CD14-positive monocyte (primary cell): Measurements from ENCODE around the gene PAQR9. TPM values are rescaled to one million over a fixed set of nuclear protein-coding genes. Genes with fewer than 3 reads are reported as not detected.

ENCODE experiments used
- DNase-seq, 3 donors: peaks; one replicate each; pipeline ENCODE4 v3.0.0-alpha.2; 2011 to 2022
- H2AFZ ChIP-seq: 2 replicates; pipeline ENCODE4 v1.6.0; 2012; ENCODE audit warnings: mild to moderate bottlenecking, low read depth, low read length, inconsistent platforms; ENCODE audit not compliant: insufficient read depth, poor library complexity, severe bottlenecking
- H3K27ac ChIP-seq, 2 donors: 1 replicate in 1 of 2; 2 replicates in 1 of 2; pipeline ENCODE4 v1.5.1; 2012 to 2013; ENCODE audit warnings: low read length in 2 of 2, control low read depth in 1 of 2, inconsistent platforms in 1 of 2, low read depth in 1 of 2, mild to moderate bottlenecking in 1 of 2
- H3K27me3 ChIP-seq, 2 donors: one replicate each; pipeline versions ENCODE4 v1.6.0 to v1.6.1; 2011 to 2013; ENCODE audit warnings: low read length in 2 of 2; ENCODE audit not compliant: control insufficient read depth in 2 of 2, insufficient read depth in 2 of 2
- H3K36me3 ChIP-seq, 2 donors: replicated peaks in 1 of 2; 1 replicate in 1 of 2; 2 replicates in 1 of 2; pipeline versions ENCODE4 v1.5.1 to v1.6.1; 2012 to 2013; ENCODE audit warnings: low read length in 2 of 2, control low read depth in 1 of 2, inconsistent platforms in 1 of 2, mild to moderate bottlenecking in 1 of 2; ENCODE audit not compliant: insufficient read depth in 2 of 2, control insufficient read depth in 1 of 2
- H3K4me1 ChIP-seq, 2 donors: 1 replicate in 1 of 2; 2 replicates in 1 of 2; pipeline versions ENCODE4 v1.5.1 to v1.6.1; 2012 to 2013; ENCODE audit warnings: low read length in 2 of 2, control low read depth in 1 of 2, inconsistent platforms in 1 of 2, mild to moderate bottlenecking in 1 of 2, moderate library complexity in 1 of 2; ENCODE audit not compliant: insufficient read depth in 2 of 2, control insufficient read depth in 1 of 2
- H3K4me2 ChIP-seq: replicated peaks from 2 replicates; pipeline ENCODE3; 2012; ENCODE audit warnings: low read length, moderate library complexity, mild to moderate bottlenecking; ENCODE audit not compliant: poor library complexity, severe bottlenecking; ENCODE audit errors: extremely low read depth
- H3K4me3 ChIP-seq, 3 experiments: fragments of 200-600 bp in 1 of 3; sonication (generic) in 1 of 3; replicated peaks in 1 of 3; 1 replicate in 2 of 3; 2 replicates in 1 of 3; pipeline ENCODE4 v1.5.1; 2011 to 2013; ENCODE audit warnings: low read length in 3 of 3, mild to moderate bottlenecking in 3 of 3, control low read depth in 2 of 3, low read depth in 2 of 3, inconsistent platforms in 1 of 3, moderate library complexity in 1 of 3
- H3K79me2 ChIP-seq: 2 replicates; pipeline ENCODE4 v1.6.0; 2012; ENCODE audit warnings: mild to moderate bottlenecking, control low read depth, inconsistent platforms, low read length, moderate library complexity; ENCODE audit not compliant: insufficient read depth
- H3K9ac ChIP-seq: 2 replicates; pipeline ENCODE4 v1.6.0; 2017; ENCODE audit warnings: low read length, mild to moderate bottlenecking; ENCODE audit not compliant: insufficient read depth, poor library complexity, severe bottlenecking
- H3K9me3 ChIP-seq, 2 donors: replicated peaks in 1 of 2; 1 replicate in 1 of 2; 2 replicates in 1 of 2; pipeline versions ENCODE4 v1.5.1 to v1.6.1; 2012 to 2013; ENCODE audit warnings: low read length in 2 of 2, control low read depth in 1 of 2; ENCODE audit not compliant: control insufficient read depth in 1 of 2, insufficient read depth in 1 of 2
- H4K20me1 ChIP-seq: 2 replicates; pipeline ENCODE4 v1.6.0; 2012; ENCODE audit warnings: mild to moderate bottlenecking, low read length, control low read depth, moderate library complexity; ENCODE audit not compliant: insufficient read depth
- H3K27ac Mint-ChIP-seq, 7 donors: one replicate each; pipeline ENCODE4 v1.8.0; 2020; ENCODE audit warnings: mild to moderate bottlenecking in 7 of 7, mixed read lengths in 7 of 7, moderate library complexity in 6 of 7, inconsistent platforms in 2 of 7
- H3K27me3 Mint-ChIP-seq, 3 donors: one replicate each; pipeline ENCODE4 v1.8.0; 2021 to 2022; ENCODE audit warnings: low read depth in 3 of 3, mild to moderate bottlenecking in 3 of 3, mixed read lengths in 3 of 3, moderate library complexity in 3 of 3, inconsistent platforms in 1 of 3
- H3K36me3 Mint-ChIP-seq, 2 donors: one replicate each; pipeline ENCODE4 v1.8.0; 2020; ENCODE audit warnings: mixed read lengths in 2 of 2, inconsistent platforms in 1 of 2, mild to moderate bottlenecking in 1 of 2
- H3K4me1 Mint-ChIP-seq: one replicate; pipeline ENCODE4 v1.8.0; 2020; ENCODE audit warnings: mild to moderate bottlenecking, mixed read lengths
- H3K4me3 Mint-ChIP-seq, 2 donors: one replicate each; pipeline ENCODE4 v1.8.0; 2020; ENCODE audit warnings: mild to moderate bottlenecking in 2 of 2, mixed read lengths in 2 of 2, moderate library complexity in 1 of 2
- H3K9me3 Mint-ChIP-seq, 7 donors: one replicate each; pipeline ENCODE4 v1.8.0; 2020 to 2022; ENCODE audit warnings: mixed read lengths in 7 of 7, mild to moderate bottlenecking in 6 of 7, moderate library complexity in 6 of 7, inconsistent platforms in 2 of 7
- WGBS: methylation state at CpG from one replicate; pipeline ENCODE4 v1.1.5; 2013; ENCODE audit warnings: missing lambda C conversion rate; ENCODE audit not compliant: insufficient coverage; 5-methylcytosine and 5-hydroxymethylcytosine counted together
- intact Hi-C, 2 donors: fragments of 100-400 bp; cut with micrococcal nuclease; formaldehyde crosslinking; loops; one replicate each; pipeline versions ENCODE4 v1.15.0 to v1.15.1; 2023
- polyA plus RNA-seq, 3 donors: library from polyadenylated mRNA; depleted of rRNA in 1 of 3; unstranded in 2 of 3; stranded (reverse) in 1 of 3; fragments of 300-500 nt in 2 of 3; fragments of >200 nt in 1 of 3; fragmentation: Illumina TruSeq in 2 of 3; gene quantifications; 1 replicate in 2 of 3; 2 replicates in 1 of 3; pipeline ENCODE4 v1.2.3, GENCODE V29; 2012 to 2021
- TF ChIP-seq, protein P1 (sequence below): fragments of 200-600 bp; IDR thresholded peaks from one replicate; pipeline ENCODE4 v1.8.0; 2022; ENCODE audit warnings: antibody characterized with exemption, mild to moderate bottlenecking

The PAQR9 gene
- polyA plus RNA-seq, 3 donors: not detected

DNA sequence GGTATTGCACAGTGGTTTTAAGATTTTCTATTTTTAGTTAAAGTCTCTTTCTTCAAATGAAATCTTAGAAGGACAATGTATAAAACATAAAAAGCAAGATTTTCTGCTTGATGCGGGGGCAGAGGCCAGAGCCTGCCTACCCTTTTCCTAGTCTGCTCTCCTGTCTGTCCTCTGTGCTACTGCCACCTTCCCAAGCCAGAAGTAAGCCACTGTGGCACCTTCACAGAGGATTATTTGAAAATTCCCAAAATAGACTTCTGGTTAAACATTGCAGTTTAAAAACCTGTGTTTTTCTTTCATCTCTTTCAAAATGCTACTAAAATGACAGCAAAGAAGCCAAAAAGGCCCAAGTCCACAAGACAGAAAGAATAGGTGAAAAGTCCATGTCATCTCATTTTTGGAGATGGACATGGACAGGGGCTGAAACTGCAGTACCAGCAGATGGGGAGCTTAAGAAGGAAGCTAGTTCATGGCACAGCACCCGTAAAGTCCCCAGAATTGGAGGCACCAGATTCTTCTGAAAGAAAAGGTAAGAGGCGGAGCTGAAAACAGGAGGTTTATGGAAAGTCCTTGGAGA is 37.0 kb downstream of the PAQR9 start:
- H3K27ac ChIP-seq: no peak overlapping the region
- H3K4me1 ChIP-seq: no peaks in the 10 kb centered on the region
- peaks cover 0 to 4% of the 10 kb centered on the region in 2 donors for H3K9me3 ChIP-seq
- Mint-ChIP-seq H3K27me3 (peaks cover 0 to 6% (median 2%) of the 10 kb centered on the region in 3 donors), H3K4me3 (no peak overlapping the region), H3K4me1 (peaks cover 2% of the 10 kb centered on the region), H3K9me3 (peaks cover 3 to 14% (median 11%) of the 10 kb centered on the region in 7 donors), H3K36me3 (no peaks in the 10 kb centered on the region), H3K27ac (no peak overlapping the region)
- 94% methylated on average over 2 of the region's 3 CpGs for WGBS
- H3K4me2 ChIP-seq: no peak overlapping the region
- no peak overlapping the region for H3K4me3 ChIP-seq
- H3K36me3 ChIP-seq: no peaks in the 10 kb centered on the region
- H4K20me1 ChIP-seq: no peaks in the 10 kb centered on the region
- no peak for DNase-seq
- no peaks in the 10 kb centered on the region for H3K27me3 ChIP-seq
- no peaks in the 10 kb centered on the region for H3K79me2 ChIP-seq
- TF ChIP-seq, protein P1, sequence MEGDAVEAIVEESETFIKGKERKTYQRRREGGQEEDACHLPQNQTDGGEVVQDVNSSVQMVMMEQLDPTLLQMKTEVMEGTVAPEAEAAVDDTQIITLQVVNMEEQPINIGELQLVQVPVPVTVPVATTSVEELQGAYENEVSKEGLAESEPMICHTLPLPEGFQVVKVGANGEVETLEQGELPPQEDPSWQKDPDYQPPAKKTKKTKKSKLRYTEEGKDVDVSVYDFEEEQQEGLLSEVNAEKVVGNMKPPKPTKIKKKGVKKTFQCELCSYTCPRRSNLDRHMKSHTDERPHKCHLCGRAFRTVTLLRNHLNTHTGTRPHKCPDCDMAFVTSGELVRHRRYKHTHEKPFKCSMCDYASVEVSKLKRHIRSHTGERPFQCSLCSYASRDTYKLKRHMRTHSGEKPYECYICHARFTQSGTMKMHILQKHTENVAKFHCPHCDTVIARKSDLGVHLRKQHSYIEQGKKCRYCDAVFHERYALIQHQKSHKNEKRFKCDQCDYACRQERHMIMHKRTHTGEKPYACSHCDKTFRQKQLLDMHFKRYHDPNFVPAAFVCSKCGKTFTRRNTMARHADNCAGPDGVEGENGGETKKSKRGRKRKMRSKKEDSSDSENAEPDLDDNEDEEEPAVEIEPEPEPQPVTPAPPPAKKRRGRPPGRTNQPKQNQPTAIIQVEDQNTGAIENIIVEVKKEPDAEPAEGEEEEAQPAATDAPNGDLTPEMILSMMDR: no peak
- H2AFZ ChIP-seq: no peak overlapping the region
- intact Hi-C loops: no loop called here
- no peak overlapping the region for H3K9ac ChIP-seq

DNA sequence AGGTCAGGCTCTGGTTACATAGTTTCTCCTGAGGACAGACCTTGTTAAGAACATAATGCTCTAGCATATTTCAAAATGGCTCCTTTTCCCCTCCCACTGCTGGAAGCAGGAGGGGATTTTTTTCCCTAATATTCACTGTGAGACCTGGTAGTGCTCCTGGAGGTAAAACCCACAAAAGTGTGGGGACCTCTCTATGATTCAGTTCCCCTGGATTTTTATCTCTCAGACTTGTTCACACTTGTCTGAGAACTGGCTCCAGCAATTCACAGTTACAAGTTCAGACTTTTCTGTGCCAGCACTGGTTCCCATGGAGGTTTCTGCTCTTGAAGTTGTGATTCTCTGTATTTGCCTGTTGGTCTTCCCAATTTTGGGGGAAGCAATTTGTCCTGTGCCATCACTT is 38.3 kb downstream of the PAQR9 start:
- intact Hi-C loops: no loop called here
- H3K27me3 Mint-ChIP-seq: peaks cover 0 to 6% (median 2%) of the 10 kb centered on the region in 3 donors

More for the DNA sequence above, 38.3 kb downstream of the PAQR9 start:
- no peak overlapping the region for H2AFZ ChIP-seq
- H3K36me3 ChIP-seq: no peaks in the 10 kb centered on the region
- H4K20me1 ChIP-seq: no peaks in the 10 kb centered on the region
- H3K4me2 ChIP-seq: no peak overlapping the region
- H3K4me3 ChIP-seq: no peak overlapping the region
- no peaks in the 10 kb centered on the region for H3K36me3 Mint-ChIP-seq
- peaks cover 3 to 14% (median 11%) of the 10 kb centered on the region in 7 donors for H3K9me3 Mint-ChIP-seq
- peaks cover 0 to 4% of the 10 kb centered on the region in 2 donors for H3K9me3 ChIP-seq
- no peaks in the 10 kb centered on the region for H3K27me3 ChIP-seq
- H3K79me2 ChIP-seq: no peaks in the 10 kb centered on the region
- H3K4me3 Mint-ChIP-seq: no peak overlapping the region
- H3K27ac Mint-ChIP-seq: no peak overlapping the region
- no peak for DNase-seq
- peaks cover 2% of the 10 kb centered on the region for H3K4me1 Mint-ChIP-seq
- TF ChIP-seq, protein P1: no peak
- H3K4me1 ChIP-seq: no peaks in the 10 kb centered on the region
- H3K9ac ChIP-seq: no peak overlapping the region
- no peak overlapping the region for H3K27ac ChIP-seq
